Measurements from ENCODE around the gene PDIA6. TPM values are rescaled to one million over a fixed set of nuclear protein-coding genes. Genes with fewer than 3 reads are reported as not detected.

PDIA6 gene
- total and polyA plus RNA-seq, 10 of the 15 experiments (the other 5 are each of a cell fraction or from before 2014, with no cell fraction given) = 148 to 526 (median 209) TPM

DNA sequence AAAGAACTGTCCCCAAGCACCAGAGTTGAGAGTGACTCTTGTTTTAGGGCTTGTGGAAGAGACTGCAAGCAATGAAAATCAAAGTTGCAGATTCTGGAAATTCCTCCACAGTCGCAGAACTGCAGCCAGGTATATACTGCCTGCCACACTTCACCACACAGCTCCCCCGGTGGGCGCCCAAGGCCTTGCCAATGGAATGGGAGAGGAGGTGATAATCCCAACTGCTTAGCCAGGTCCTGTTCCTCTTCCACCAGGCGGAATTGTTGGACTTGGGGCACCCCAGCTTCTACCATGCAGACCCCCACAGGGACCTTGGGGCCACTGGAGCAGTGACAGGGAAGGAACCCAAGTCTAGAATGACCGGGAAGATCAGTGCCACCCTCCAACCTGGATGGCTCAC is 4.8 kb upstream of the PDIA6 start:
- Histone ChIP-seq H4K20me1 (ENCODE audit: control insufficient read depth, insufficient read depth) (no peaks in the 10 kb centered on the region), H3K4me1 (ENCODE audit: control insufficient read depth, insufficient read depth, low read length) (peaks cover 3% of the 10 kb centered on the region), H3K9ac (ENCODE audit: control insufficient read depth, insufficient read depth, low read length) (no peak overlapping the region), H2AFZ (ENCODE audit: control insufficient read depth, low read depth, low read length) (no peak overlapping the region), H3K79me2 (ENCODE audit: control insufficient read depth, insufficient read depth, low read length) (peaks cover under 1% of the 10 kb centered on the region; the same call in 1 of the 2 replicates), H3K27me3 (replicated peaks in 1 of 2; ENCODE audit: control insufficient read depth in 2 of 2, insufficient read depth in 2 of 2, low read length in 1 of 2) (no peaks in the 10 kb centered on the region; a peak in 3 of 4 replicates), H3K27ac (ENCODE audit: control insufficient read depth, insufficient read depth) (no peak overlapping the region), H3K4me3 (no peak overlapping the region), H3K4me2 (ENCODE audit: control insufficient read depth, insufficient read depth) (no peak overlapping the region), H3K36me3 (ENCODE audit: control insufficient read depth in 2 of 2, insufficient read depth in 2 of 2, low read length in 1 of 2) (no peaks in the 10 kb centered on the region), H3K9me3 (replicated peaks; ENCODE audit: control insufficient read depth, insufficient read depth, low read length) (no peaks in the 10 kb centered on the region)
- SMC1A ChIA-PET (ENCODE audit: uncharacterized antibody, unreplicated experiment) = interaction anchor here (0.6 kb wide), 1 partner anchor 611 kb away, joined by 3 read pairs; no protein-coding TSS in a partner anchor
- POLR2A ChIA-PET = no interaction called here
- FAIRE-seq = no peak
- no peak for DNase-seq (ENCODE audit: low read depth, low spot score)
- CTCF ChIA-PET = interaction anchor here (0.9 to 3.2 kb wide), 3 partner anchors 15 to 307 kb away, joined by 3 to 10 read pairs (median 3); no protein-coding TSS in a partner anchor
- intact Hi-C loops (cut with micrococcal nuclease; ENCODE audit: unreplicated experiment) (loop anchor here (10.0 kb wide), 1 partner anchor 927 kb away; the partner anchor contains the start of gene LPIN1), in situ Hi-C loops (cut with MboI) (no loop called here)
- BruUV-seq (replicated peaks) = no TSS peak
- TF ChIP-seq ZNF24 (IDR thresholded peaks at IDR 0.05) = no peak
- no peak for TF ChIP-seq SREBF1 (IDR thresholded peaks at IDR 0.05; ENCODE audit: low read length)
- WGBS (ENCODE audit: insufficient coverage, insufficient replicate concordance, low lambda C conversion rate, missing lambda C conversion rate) = 12% methylated on average over 5 of the region's 5 CpGs
- RAD21 ChIA-PET (ENCODE audit: unreplicated experiment) = interaction anchor here (1.0 kb wide), 1 partner anchor 72 kb away, joined by 3 read pairs; no protein-coding TSS in a partner anchor
- ATAC-seq = no peak

DNA sequence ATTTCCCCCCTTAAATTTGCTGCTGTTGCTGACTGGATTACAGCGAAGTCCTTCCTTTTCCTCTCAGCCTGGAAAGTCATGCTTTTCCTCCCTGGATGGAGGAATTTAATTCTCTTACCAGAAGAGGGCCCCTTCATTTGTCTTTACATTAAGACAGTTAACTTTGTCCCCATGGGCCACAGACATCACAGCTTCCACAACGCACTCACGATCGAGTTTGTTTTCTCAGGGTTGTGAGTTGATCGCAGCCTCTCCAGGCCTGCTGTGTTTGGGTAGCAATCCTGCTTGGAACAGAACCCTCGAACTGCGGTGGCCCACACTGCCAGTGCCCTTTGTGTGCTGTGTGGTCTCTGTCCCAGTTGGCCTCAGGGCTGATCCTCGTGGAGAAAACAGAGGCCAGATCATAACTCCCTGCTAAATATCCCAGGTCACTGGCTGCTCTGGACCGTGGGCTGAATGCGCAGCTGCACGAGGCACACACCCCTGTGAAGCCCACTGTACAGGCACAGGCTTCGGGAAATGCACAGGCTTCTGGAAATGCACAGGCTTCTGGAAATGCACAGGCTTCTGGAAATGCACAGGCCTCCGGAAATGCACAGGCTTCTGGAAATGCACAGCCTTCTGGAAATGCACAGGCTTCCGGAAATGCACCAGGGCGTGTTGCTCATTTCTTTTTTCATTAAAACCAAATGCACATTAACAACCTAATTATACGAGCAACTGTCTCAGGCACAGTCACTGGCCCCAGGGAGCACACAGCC is 2.2 kb upstream of the PDIA6 start:
- TF ChIP-seq, protein P1, sequence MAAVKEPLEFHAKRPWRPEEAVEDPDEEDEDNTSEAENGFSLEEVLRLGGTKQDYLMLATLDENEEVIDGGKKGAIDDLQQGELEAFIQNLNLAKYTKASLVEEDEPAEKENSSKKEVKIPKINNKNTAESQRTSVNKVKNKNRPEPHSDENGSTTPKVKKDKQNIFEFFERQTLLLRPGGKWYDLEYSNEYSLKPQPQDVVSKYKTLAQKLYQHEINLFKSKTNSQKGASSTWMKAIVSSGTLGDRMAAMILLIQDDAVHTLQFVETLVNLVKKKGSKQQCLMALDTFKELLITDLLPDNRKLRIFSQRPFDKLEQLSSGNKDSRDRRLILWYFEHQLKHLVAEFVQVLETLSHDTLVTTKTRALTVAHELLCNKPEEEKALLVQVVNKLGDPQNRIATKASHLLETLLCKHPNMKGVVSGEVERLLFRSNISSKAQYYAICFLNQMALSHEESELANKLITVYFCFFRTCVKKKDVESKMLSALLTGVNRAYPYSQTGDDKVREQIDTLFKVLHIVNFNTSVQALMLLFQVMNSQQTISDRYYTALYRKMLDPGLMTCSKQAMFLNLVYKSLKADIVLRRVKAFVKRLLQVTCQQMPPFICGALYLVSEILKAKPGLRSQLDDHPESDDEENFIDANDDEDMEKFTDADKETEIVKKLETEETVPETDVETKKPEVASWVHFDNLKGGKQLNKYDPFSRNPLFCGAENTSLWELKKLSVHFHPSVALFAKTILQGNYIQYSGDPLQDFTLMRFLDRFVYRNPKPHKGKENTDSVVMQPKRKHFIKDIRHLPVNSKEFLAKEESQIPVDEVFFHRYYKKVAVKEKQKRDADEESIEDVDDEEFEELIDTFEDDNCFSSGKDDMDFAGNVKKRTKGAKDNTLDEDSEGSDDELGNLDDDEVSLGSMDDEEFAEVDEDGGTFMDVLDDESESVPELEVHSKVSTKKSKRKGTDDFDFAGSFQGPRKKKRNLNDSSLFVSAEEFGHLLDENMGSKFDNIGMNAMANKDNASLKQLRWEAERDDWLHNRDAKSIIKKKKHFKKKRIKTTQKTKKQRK (IDR thresholded peaks at IDR 0.05; ENCODE audit: low read depth, low read length) = no peak
- no peak for TF ChIP-seq ZBED1 (IDR thresholded peaks at IDR 0.05; ENCODE audit: borderline replicate concordance)
- no peak for TF ChIP-seq STAT1 (conservative IDR thresholded peaks at IDR 0.05)
- TF ChIP-seq, protein P2, sequence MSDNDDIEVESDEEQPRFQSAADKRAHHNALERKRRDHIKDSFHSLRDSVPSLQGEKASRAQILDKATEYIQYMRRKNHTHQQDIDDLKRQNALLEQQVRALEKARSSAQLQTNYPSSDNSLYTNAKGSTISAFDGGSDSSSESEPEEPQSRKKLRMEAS (IDR thresholded peaks at IDR 0.05; ENCODE audit: low read depth, low read length) = no peak
- no peak for TF ChIP-seq MYB (IDR thresholded peaks at IDR 0.05; ENCODE audit: borderline replicate concordance, low read depth, low read length)
- TF ChIP-seq, protein P3, sequence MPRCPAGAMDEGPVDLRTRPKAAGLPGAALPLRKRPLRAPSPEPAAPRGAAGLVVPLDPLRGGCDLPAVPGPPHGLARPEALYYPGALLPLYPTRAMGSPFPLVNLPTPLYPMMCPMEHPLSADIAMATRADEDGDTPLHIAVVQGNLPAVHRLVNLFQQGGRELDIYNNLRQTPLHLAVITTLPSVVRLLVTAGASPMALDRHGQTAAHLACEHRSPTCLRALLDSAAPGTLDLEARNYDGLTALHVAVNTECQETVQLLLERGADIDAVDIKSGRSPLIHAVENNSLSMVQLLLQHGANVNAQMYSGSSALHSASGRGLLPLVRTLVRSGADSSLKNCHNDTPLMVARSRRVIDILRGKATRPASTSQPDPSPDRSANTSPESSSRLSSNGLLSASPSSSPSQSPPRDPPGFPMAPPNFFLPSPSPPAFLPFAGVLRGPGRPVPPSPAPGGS (IDR thresholded peaks at IDR 0.05; ENCODE audit: borderline replicate concordance, insufficient read depth, low read depth, low read length, poor library complexity, severe bottlenecking) = no peak
- TF ChIP-seq RUNX3 (IDR thresholded peaks at IDR 0.05; ENCODE audit: low read length) = no peak
- TF ChIP-seq KAT2A (conservative IDR thresholded peaks at IDR 0.05; ENCODE audit: control insufficient read depth, low read depth, low read length) = no peak
- no peak for TF ChIP-seq HDAC6 (IDR thresholded peaks at IDR 0.05; ENCODE audit: unreplicated experiment)
- H4K20me1 ChIP-seq (ENCODE audit: control insufficient read depth, insufficient read depth) = 0 out of 2 replicates have a peak, but pooled peaks cover 4% of the 10 kb centered on the region
- no peak overlapping the region for H3K27ac ChIP-seq (ENCODE audit: control insufficient read depth, insufficient read depth)
- H3K4me2 ChIP-seq (ENCODE audit: control insufficient read depth, insufficient read depth) = no peak overlapping the region
- H3K4me3 ChIP-seq = no peak overlapping the region
- H3K9me3 ChIP-seq (replicated peaks; ENCODE audit: control insufficient read depth, insufficient read depth, low read length) = no peaks in the 10 kb centered on the region
- intact Hi-C loops (cut with micrococcal nuclease; ENCODE audit: unreplicated experiment) = loop anchor here (5.0 to 10.0 kb wide), 2 partner anchors 367 to 930 kb away; partner anchors contain the start of genes LPIN1 and ODC1
- H3K4me1 ChIP-seq (ENCODE audit: control insufficient read depth, insufficient read depth, low read length) = peaks cover 3% of the 10 kb centered on the region
- 84% methylated on average over 16 of the region's 16 CpGs for WGBS (ENCODE audit: insufficient coverage, insufficient replicate concordance, low lambda C conversion rate, missing lambda C conversion rate)
- ChIA-PET SMC1A (ENCODE audit: uncharacterized antibody, unreplicated experiment) (no interaction called here), POLR2A (interaction anchor here (1.0 kb wide), 1 partner anchor 24 kb away, joined by 3 read pairs; no protein-coding TSS in a partner anchor), RAD21 (ENCODE audit: unreplicated experiment) (no interaction called here), CTCF (interaction anchor here (0.6 to 1.2 kb wide), 3 partner anchors 16 to 645 kb away, joined by 3 read pairs; no protein-coding TSS in a partner anchor)
- FAIRE-seq (no peak), DNase-seq (ENCODE audit: low read depth, low spot score) (no peak), ATAC-seq (no peak)
- BruUV-seq (replicated peaks) = no TSS peak
- H2AFZ ChIP-seq (ENCODE audit: control insufficient read depth, low read depth, low read length) = no peak overlapping the region
- in situ Hi-C loops (cut with MboI) = no loop called here
- peaks cover 27% of the 10 kb centered on the region for H3K79me2 ChIP-seq (ENCODE audit: control insufficient read depth, insufficient read depth, low read length)
- no peak overlapping the region for H3K9ac ChIP-seq (ENCODE audit: control insufficient read depth, insufficient read depth, low read length)
- no peaks in the 10 kb centered on the region for H3K36me3 ChIP-seq (ENCODE audit: control insufficient read depth in 2 of 2, insufficient read depth in 2 of 2, low read length in 1 of 2)
- no peaks in the 10 kb centered on the region; a peak in 3 of 4 replicates for H3K27me3 ChIP-seq (replicated peaks in 1 of 2; ENCODE audit: control insufficient read depth in 2 of 2, insufficient read depth in 2 of 2, low read length in 1 of 2)

Data from GM12878 (cell line).